Right forelimb (tissue), 1 donor: ENCODE data around the gene ARL10.

Experiments
- DNase-seq: peaks from one replicate; pipeline ENCODE4 v3.0.0-alpha.2; 2018

ARL10 gene

GRCh38 chr5:176413255-176413565, 47.9 kb downstream of the ARL10 start:
- no peak for DNase-seq

- DNase-seq: no peak
Measured at GRCh38 chr5:176413709-176414191, 48.5 kb downstream of the ARL10 start.

- no peak for DNase-seq
Measured at GRCh38 chr5:176414704-176415103, 49.4 kb downstream of the ARL10 start.

DNA sequence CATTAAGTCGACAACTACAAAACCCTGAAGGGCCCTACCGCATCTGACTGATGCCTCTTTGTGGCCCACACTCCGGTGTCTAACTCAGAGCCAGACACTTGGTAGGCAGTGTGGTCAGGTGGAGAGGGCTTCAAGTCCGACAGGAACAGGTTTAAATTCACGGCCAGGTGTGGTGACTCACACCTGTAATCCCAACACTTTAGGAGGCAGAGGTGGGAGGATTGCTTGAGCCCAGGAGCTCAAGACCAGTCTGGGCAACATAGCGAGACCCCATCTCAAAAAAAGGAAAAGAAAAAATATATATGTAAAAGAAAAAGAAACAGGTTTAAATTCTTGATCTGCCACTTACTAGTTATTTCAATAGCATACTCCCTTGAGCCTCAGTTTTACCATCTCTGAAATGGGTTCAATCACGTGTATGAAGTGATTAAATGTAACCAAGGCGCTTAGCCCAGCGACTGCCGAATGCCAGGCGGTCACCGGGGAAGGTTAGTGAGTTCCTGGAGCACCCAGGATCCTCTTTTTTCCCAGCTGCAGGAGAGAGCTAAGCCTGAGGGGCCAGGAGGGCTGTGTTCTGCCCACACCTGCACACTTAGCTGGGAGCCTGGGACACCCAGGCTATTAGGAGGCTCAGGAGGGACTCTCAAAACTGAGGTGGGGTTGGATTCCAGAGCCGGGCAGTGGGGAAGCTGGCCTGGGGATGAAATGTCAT, 50.1 kb downstream of the ARL10 start:
- no peak for DNase-seq

DNA sequence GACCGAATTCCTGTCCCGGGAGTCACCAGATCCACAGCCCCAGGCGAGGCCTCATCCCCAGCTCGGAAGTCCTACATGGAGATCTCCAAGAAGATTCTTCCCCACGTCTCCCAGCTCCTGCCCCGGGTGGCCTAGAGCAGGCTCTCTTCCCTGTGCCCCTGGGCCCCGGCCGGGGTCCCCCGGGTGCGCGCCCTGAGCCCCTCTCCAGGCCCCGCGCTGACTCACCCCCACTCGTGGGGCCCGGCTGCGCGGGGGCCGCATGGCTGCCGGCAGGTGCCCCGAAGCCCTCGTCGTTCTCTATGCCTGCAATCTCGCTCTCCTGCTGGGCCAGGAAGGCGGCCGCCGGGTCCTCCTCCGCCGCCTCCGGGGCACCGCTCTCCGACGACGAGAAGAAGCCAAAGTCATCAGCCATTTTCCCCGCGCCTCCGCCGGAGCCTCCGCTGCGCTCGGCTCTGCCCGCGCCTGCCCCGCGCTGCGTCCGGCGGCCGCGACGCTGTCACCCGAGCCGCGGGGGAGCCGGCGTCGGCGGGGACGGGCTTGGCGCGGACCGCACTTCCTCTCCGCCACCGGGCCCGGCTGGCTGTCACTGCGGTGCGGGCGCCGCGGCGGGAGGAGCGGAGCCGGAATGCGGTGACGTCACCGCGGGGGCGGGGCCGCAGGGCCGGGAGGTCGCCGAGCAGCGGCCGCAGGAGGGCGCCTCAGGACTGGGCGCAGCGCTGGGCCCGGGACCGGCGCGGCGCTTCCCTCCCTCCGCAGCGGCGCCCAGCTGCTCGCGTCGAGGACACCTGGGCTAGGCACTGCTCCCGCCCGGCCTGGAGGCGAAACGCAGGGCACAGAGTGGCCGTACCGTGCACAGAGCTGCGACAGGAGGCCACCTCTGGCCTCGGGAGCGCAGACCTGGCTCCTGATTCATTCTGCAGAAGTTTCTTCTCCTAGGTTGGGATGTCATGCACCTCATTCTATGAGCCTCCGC, 51.0 kb downstream of the ARL10 start, which contains the start of gene CLTB:
Gene CLTB, minus strand, starts transcription at position 588 of the 973 bp plus-strand sequence. Its CDS starts 176 bp downstream, at position 412.
- peak; percentile 94 for DNase-seq

- no peak for DNase-seq
Measured at GRCh38 chr5:176416965-176417364, 51.7 kb downstream of the ARL10 start.

DNA sequence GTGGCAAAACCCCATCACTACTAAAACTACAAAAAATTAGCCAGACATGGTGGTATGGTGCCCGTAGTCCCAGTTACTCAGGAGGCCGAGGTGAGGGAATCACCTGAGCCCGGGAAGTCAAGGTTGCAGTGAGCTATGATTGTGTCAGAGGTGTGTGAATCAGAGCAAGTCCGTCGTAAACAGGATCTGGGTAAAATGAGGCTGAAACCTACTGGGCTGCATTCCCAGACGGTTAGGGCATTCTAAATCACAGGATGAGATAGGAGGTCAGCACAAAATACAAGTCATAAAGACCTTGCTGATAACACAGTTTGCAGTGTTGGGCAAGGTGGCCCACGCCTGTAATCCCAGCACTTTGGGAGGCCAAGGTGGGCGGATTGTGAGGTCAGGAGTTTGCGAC, 53.0 kb downstream of the ARL10 start:
- no peak for DNase-seq

GRCh38 chr5:176420086-176420485, 54.8 kb downstream of the ARL10 start:
- DNase-seq: no peak

GRCh38 chr5:176420972-176421544, 55.8 kb downstream of the ARL10 start:
- no peak for DNase-seq

DNA sequence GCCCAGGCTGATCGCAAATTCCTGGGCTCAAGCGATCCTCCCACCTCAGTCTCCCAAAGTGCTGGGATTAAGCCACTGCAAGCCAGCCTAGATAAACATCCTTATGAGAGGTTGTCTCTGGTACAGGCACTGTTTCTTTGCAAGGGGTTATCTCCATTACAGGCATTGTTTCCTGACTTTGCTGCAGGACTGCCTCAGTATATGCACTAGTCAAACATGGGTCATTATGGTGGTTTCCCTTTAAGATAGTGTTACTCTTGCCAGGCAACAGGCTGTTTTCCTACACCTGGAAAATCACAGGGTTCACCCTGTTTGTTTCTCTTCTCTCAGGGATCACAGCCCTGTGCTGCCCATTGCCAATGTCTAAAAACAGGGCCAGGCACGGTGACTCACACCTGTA, 58.9 kb downstream of the ARL10 start:
- DNase-seq: no peak

GRCh38 chr5:176425138-176425537, 59.9 kb downstream of the ARL10 start:
- DNase-seq: no peak

GRCh38 chr5:176425791-176426190, 60.5 kb downstream of the ARL10 start:
- DNase-seq: no peak

DNA sequence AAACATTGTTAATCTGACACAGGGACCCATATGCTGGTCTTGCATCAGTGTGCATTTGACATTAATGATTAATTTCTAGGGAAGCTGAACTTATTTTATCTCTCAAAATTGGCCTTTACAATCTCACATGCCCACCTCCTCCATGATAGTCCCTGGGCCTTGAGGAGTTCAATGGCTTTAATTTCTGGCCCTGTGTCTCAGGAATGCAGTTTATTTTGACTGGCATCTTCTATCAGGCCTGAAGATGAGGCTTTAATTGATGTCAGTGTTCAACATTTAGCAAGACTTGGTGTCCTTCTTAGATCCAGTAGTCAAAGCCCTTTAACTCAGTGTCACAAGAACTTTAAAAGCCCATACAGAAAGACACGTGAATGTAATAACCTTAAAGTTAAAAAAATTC, 61.6 kb downstream of the ARL10 start:
- DNase-seq: no peak

DNA sequence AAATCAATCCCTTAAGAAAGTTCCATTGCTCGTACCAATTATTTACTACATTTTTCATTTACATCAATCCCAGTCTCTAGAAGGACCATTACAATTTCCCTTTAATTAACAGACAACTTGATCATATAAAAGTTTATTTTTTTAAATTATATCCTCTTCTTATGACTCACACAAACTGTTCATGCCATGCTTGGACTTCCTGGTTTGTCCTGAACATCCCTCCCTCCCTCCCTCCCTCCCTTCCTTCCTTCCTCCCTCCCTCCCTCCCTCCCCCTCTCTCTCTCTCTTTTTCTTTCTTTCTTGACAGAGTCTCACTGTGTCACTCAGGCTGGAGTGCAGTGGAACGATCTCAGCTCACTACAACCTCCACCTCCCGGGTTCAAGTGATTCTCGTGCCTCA, 62.7 kb downstream of the ARL10 start:
- DNase-seq: no peak

DNA sequence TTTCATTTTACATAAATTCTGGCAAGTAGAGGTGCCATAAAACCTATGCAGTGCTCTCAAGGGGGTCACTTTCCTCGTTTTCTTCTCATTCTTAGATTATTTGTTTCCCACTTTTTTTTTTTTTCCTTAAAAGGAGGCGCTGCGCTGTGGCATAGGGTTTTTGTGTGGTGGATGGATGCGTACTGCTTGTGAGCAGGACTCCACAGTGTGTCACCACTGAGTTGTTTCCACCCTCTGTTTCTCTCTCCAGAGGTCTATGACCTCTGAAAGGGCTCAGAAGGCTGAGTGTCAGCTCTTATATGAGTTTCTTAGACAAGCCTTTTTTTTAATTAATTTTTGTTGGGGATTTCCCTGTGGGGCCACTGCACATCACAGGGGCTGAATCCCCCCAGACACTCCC, 64.7 kb downstream of the ARL10 start:
- DNase-seq: no peak
